Left lung (tissue), 10 donors: Measurements from ENCODE around the gene GPR156. TPM values are rescaled to one million over a fixed set of nuclear protein-coding genes. Genes with fewer than 3 reads are reported as not detected.

ENCODE experiments used
- ATAC-seq: fragments of 200-7000 bp; cut with Tn5 transposase; one replicate; pipeline ENCODE4 v1.9.1; 2020; ENCODE audit warnings: moderate library complexity
- DNase-seq, 4 donors: peaks; one replicate each; pipeline ENCODE4 v3.0.0-alpha.2; 2013 to 2020
- H3K27ac ChIP-seq, 2 donors: fragments of 200-600 bp; sonication (generic) in 1 of 2; one replicate each; pipeline versions ENCODE4 v1.5.0 to v1.8.0; 2020 to 2021
- H3K27me3 ChIP-seq, 2 donors: fragments of 200-600 bp; sonication (generic) in 1 of 2; one replicate each; pipeline versions ENCODE4 v1.5.0 to v1.8.0; 2020 to 2021
- H3K36me3 ChIP-seq, 2 donors: fragments of 200-600 bp; sonication (generic) in 1 of 2; one replicate each; pipeline versions ENCODE4 v1.5.0 to v1.8.0; 2020 to 2021
- H3K4me1 ChIP-seq, 2 donors: fragments of 200-600 bp; one replicate each; pipeline ENCODE4 v1.8.0; 2021
- H3K4me3 ChIP-seq, 2 donors: fragments of 200-600 bp; sonication (generic) in 1 of 2; one replicate each; pipeline versions ENCODE4 v1.5.0 to v1.8.0; 2020 to 2021; ENCODE audit warnings: mild to moderate bottlenecking in 1 of 2
- H3K9me3 ChIP-seq, 2 donors: fragments of 200-600 bp; sonication (generic) in 1 of 2; one replicate each; pipeline versions ENCODE4 v1.5.0 to v1.8.0; 2020 to 2021
- CTCF ChIP-seq, 2 donors: fragments of 200-600 bp; sonication (generic) in 1 of 2; IDR thresholded peaks; one replicate each; pipeline versions ENCODE4 v1.5.0 to v1.8.0; 2021; ENCODE audit warnings: antibody characterized with exemption in 2 of 2
- intact Hi-C, 2 donors: fragments of 100-400 bp; cut with DNase I; formaldehyde crosslinking; loops; one replicate each; pipeline versions ENCODE4 v1.11.2 to v1.14.2; 2022
- polyA plus RNA-seq, 6 donors: library from polyadenylated mRNA; unstranded; fragments of 120-200 nt; gene quantifications; one replicate each; pipeline ENCODE4 v1.2.1, GENCODE V29; 2013; ENCODE audit not compliant: insufficient read length in 6 of 6
- total RNA-seq, 2 donors: library from RNA; stranded (reverse); fragmentation: NEBNext Ultra II Directional; extraction: Animal tissue kit (Norgen Biotek cat#: 25700); gene quantifications; one replicate each; pipeline ENCODE4 v1.2.1, GENCODE V29; 2021
- donor health status: DM: no; HTN: yes; CAD: no.
- donor health status: DM: no; HTN: no; CAD: no.

Gene GPR156
- total and polyA plus RNA-seq, 8 donors: 0.34 to 3.2 (median 2.0) TPM

DNA sequence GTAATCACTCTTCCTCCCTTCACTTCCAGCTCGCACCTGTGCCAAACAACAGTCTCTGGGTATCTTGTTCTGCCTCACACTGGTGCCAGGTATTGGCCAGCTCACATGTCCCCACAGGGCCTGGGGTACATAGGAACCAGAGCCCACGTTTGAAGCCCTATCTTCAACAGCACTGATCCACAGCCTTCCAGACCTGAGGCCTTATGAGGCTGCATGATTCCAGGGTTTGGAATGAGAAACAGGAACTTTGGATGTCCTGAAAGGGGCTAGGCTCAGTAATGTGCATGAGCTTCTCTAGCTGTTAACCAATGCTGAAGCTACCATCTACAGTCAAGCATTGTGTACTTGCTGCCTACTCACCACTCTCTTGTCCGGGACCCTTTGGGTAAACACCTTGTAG is 92.4 kb downstream of the GPR156 start:
- H3K27me3 ChIP-seq: no peaks in the 10 kb centered on the region
- ATAC-seq (no peak), DNase-seq (no peak)
- no peaks in the 10 kb centered on the region for H3K4me1 ChIP-seq
- intact Hi-C loops: no loop called here
- no peaks in the 10 kb centered on the region for H3K36me3 ChIP-seq
- no peak overlapping the region for H3K27ac ChIP-seq
- H3K9me3 ChIP-seq: no peaks in the 10 kb centered on the region
- no peak for TF ChIP-seq CTCF (IDR thresholded peaks at IDR 0.05)
- no peak overlapping the region for H3K4me3 ChIP-seq

DNA sequence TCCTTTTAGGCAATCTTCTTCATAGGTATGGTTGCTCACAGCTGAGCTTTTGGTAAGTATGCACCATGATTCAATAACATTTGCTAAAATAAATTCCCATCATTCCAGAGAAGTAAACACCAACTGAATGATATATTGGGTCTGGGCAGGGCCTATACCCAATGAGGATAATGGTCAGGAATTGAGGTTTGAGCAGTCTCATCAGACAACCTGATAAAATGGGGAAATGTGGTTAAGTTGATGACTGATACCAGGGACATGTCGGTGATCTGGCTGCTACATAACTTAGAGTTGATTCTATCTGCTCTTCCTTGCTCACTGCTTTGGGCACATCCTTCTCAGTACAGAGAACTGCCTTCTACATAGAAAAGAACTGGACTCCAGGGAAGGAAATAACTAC is 92.9 kb downstream of the GPR156 start:
- intact Hi-C loops: no loop called here
- no peaks in the 10 kb centered on the region for H3K36me3 ChIP-seq
- H3K9me3 ChIP-seq: no peaks in the 10 kb centered on the region
- ATAC-seq: no peak
- TF ChIP-seq CTCF (IDR thresholded peaks at IDR 0.05): no peak
- H3K27ac ChIP-seq: no peak overlapping the region
- H3K4me1 ChIP-seq: no peaks in the 10 kb centered on the region
- H3K27me3 ChIP-seq: no peaks in the 10 kb centered on the region
- no peak for DNase-seq
- H3K4me3 ChIP-seq: no peak overlapping the region

- Histone ChIP-seq H3K27ac (no peak overlapping the region), H3K4me1 (peaks cover 0 to under 1% of the 10 kb centered on the region in 2 donors), H3K36me3 (no peaks in the 10 kb centered on the region), H3K27me3 (no peaks in the 10 kb centered on the region), H3K9me3 (no peaks in the 10 kb centered on the region), H3K4me3 (no peak overlapping the region)
- TF ChIP-seq CTCF (IDR thresholded peaks at IDR 0.05): peak in 1 of 2 donors; percentile 18
- DNase-seq (no peak), ATAC-seq (peak; percentile 83)
- intact Hi-C loops: loop anchor here in 1 of 2 donors (10.0 kb wide), 1 partner anchor 288 kb away; no protein-coding TSS in a partner anchor
Observed at GRCh38 chr3:120182613-120183511, 102.2 kb downstream of the GPR156 start.

DNA sequence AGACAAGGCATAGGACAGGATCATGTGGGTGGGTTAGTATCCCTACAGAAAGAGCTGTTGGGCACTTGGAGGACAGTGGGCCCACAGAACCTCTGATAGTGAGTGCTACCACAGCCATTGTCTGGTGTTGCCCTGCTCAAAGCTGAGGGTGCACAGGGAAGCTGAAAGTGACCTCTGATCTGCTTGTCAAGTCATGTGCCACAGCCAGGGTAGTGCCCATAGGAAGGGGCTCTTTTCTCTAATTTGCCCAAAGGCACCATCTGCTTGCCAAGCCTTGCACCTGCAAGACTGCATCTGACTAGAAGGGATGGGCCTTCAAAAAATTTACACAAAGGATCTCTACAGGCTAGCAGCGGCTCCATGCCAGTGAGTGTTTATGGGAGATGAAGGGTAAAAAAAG is 103.4 kb downstream of the GPR156 start:
- peaks cover 4 to 10% of the 10 kb centered on the region in 2 donors for H3K4me1 ChIP-seq
- H3K36me3 ChIP-seq: no peaks in the 10 kb centered on the region
- ATAC-seq (no peak), DNase-seq (no peak)
- TF ChIP-seq CTCF (IDR thresholded peaks at IDR 0.05): no peak
- no peaks in the 10 kb centered on the region for H3K9me3 ChIP-seq
- no peaks in the 10 kb centered on the region for H3K27me3 ChIP-seq
- H3K27ac ChIP-seq: no peak overlapping the region
- H3K4me3 ChIP-seq: no peak overlapping the region
- intact Hi-C loops: loop anchor here in 1 of 2 donors (10.0 kb wide), 1 partner anchor 287 kb away; no protein-coding TSS in a partner anchor

GRCh38 chr3:120180731-120181412 is 104.2 kb downstream of the GPR156 start:
- intact Hi-C loops: loop anchor here in 1 of 2 donors (10.0 kb wide), 1 partner anchor 286 kb away; no protein-coding TSS in a partner anchor
- Histone ChIP-seq H3K27me3 (no peaks in the 10 kb centered on the region), H3K4me1 (peaks cover 4 to 10% of the 10 kb centered on the region in 2 donors), H3K36me3 (no peaks in the 10 kb centered on the region), H3K4me3 (no peak overlapping the region), H3K27ac (no peak overlapping the region), H3K9me3 (no peaks in the 10 kb centered on the region)
- no peak for DNase-seq
- no peak for ATAC-seq
- no peak for TF ChIP-seq CTCF (IDR thresholded peaks at IDR 0.05)
